ENCODE data around the gene PXN. TPM values are rescaled to one million over a fixed set of nuclear protein-coding genes. Genes with fewer than 3 reads are reported as not detected.

The PXN gene
- total and polyA plus RNA-seq, 2 of the 13 experiments (the other 11 are each of a cell fraction or from before 2014, with no cell fraction given), result 13.6 to 14.2 TPM

DNA sequence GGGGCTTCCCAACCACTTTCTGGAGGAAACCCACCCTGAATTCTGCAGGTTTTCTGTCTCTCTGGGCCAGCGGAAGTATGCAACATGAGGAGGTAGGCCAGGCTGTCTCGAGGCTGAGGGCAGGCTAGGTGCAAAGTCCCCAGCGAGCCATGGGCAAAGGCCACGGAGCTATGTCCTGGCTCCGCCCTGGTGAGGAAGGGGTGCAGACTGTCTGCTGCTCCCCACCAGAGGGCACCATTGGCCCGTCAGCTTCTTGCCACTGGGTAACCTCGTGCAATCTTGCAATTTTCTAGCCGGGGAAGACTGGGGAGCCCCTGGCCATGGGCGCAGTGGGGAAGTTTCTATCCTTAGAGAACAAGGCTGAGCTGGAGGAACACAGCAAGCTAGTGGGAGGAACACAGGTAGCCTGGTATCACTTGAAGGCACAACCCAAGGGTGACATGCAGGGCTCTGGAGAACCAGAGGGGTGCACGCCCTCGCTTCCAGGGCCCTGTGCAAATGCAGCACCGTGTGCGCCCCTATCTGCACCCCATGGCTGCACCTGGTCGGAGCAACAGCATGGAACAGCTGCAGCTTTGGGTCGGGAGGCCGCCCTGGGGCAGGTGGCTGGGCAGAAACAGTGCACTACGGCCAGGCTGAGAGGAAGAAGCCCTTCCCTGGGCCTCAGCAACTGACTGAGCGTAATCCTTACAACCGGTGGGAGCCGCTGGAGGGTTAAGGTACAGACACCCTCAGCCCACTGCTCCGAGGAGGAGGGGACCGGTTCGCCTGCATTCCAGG lies 37.0 kb downstream of the PXN start (continued):
- TF ChIP-seq ZNF644 (CRISPR knock-in tag; IDR thresholded peaks at IDR 0.05; ENCODE audit: low read depth), result peak; percentile 44
- no peak for TF ChIP-seq ZNF446 (CRISPR knock-in tag; IDR thresholded peaks at IDR 0.05)
- TF ChIP-seq RAD21 (CRISPR knock-in tag; IDR thresholded peaks at IDR 0.05), result peak; percentile 96
- TF ChIP-seq ELF4 (CRISPR knock-in tag; IDR thresholded peaks at IDR 0.05; ENCODE audit: borderline replicate concordance), result peak; percentile 34; the same call in 1 of the 2 replicates
- 0 out of 2 replicates have a peak, but pooled peaks have one; percentile 49 for TF ChIP-seq ZFP36L2 (CRISPR knock-in tag; IDR thresholded peaks at IDR 0.05)
- TF ChIP-seq ZNF768 (CRISPR knock-in tag; IDR thresholded peaks at IDR 0.05), result peak; percentile 20
- peak in 1 of 2 experiments; percentile 78; a peak in 2 of 4 replicates for TF ChIP-seq KLF16 (CRISPR knock-in tag; IDR thresholded peaks at IDR 0.05)
- TF ChIP-seq CC2D1A (CRISPR knock-in tag; IDR thresholded peaks at IDR 0.05), result no peak
- TF ChIP-seq SATB2 (CRISPR knock-in tag; IDR thresholded peaks at IDR 0.05), result no peak
- no peak for TF ChIP-seq ZNF335 (CRISPR knock-in tag; IDR thresholded peaks at IDR 0.05)
- TF ChIP-seq ZNF619 (CRISPR knock-in tag; IDR thresholded peaks at IDR 0.05), result peak; percentile 64
- TF ChIP-seq, protein P1, sequence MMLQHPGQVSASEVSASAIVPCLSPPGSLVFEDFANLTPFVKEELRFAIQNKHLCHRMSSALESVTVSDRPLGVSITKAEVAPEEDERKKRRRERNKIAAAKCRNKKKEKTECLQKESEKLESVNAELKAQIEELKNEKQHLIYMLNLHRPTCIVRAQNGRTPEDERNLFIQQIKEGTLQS (CRISPR knock-in tag; IDR thresholded peaks at IDR 0.05), result 0 out of 2 replicates have a peak, but pooled peaks have one; percentile 5
- no peak for TF ChIP-seq ATF1 (CRISPR knock-in tag; IDR thresholded peaks at IDR 0.05)
- no peak for TF ChIP-seq NFYB (CRISPR knock-in tag; IDR thresholded peaks at IDR 0.05)
- peak; percentile 46; the same call in 1 of the 2 replicates for TF ChIP-seq ZNF232 (CRISPR knock-in tag; IDR thresholded peaks at IDR 0.05; ENCODE audit: borderline replicate concordance)
- TF ChIP-seq ESRRA (CRISPR knock-in tag; IDR thresholded peaks at IDR 0.05; ENCODE audit: low read depth), result peak; percentile 96
- no peak for TF ChIP-seq SOX6 (IDR thresholded peaks at IDR 0.05)
- TF ChIP-seq SOX6 (CRISPR knock-in tag; IDR thresholded peaks at IDR 0.05), result peak; percentile 65
- TF ChIP-seq ZSCAN22 (CRISPR knock-in tag; IDR thresholded peaks at IDR 0.05), result no peak
- TF ChIP-seq ZNF296 (CRISPR knock-in tag; conservative IDR thresholded peaks at IDR 0.05), result peak; percentile 0; the same call in 1 of the 2 replicates
- TF ChIP-seq SRSF9 (IDR thresholded peaks at IDR 0.05; ENCODE audit: borderline replicate concordance, insufficient read depth, low read depth, low read length, poor library complexity, severe bottlenecking), result no peak
- TF ChIP-seq SMAD1 (CRISPR knock-in tag; IDR thresholded peaks at IDR 0.05; ENCODE audit: borderline replicate concordance, low read depth), result peak; percentile 38; the same call in 1 of the 2 replicates
- no peak for TF ChIP-seq ZNF224 (CRISPR knock-in tag; IDR thresholded peaks at IDR 0.05)
- peak; percentile 30; the same call in 1 of the 2 replicates for TF ChIP-seq SAFB2 (CRISPR knock-in tag; IDR thresholded peaks at IDR 0.05; ENCODE audit: borderline replicate concordance, low read depth)
- TF ChIP-seq, protein P2, sequence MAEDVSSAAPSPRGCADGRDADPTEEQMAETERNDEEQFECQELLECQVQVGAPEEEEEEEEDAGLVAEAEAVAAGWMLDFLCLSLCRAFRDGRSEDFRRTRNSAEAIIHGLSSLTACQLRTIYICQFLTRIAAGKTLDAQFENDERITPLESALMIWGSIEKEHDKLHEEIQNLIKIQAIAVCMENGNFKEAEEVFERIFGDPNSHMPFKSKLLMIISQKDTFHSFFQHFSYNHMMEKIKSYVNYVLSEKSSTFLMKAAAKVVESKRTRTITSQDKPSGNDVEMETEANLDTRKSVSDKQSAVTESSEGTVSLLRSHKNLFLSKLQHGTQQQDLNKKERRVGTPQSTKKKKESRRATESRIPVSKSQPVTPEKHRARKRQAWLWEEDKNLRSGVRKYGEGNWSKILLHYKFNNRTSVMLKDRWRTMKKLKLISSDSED (CRISPR knock-in tag; IDR thresholded peaks at IDR 0.05), result no peak
- TF ChIP-seq ARID5B (CRISPR knock-in tag; IDR thresholded peaks at IDR 0.05), result peak; percentile 83

Data from HepG2 (cell line).